DMS 273 treated with DMSO at 0.1 percent for 48 hours (cell line): ENCODE data around the gene HECTD2.
"Not testable (repeated sequence)": the region's sequence is repeated elsewhere in the genome, so short reads cannot be mapped to it uniquely, and the experiment has no call there.

ENCODE experiments used
- DNase-seq: peaks from one replicate; lab custom pipeline; 2025; lab: John Stamatoyannopoulos, UW

Gene HECTD2

DNA sequence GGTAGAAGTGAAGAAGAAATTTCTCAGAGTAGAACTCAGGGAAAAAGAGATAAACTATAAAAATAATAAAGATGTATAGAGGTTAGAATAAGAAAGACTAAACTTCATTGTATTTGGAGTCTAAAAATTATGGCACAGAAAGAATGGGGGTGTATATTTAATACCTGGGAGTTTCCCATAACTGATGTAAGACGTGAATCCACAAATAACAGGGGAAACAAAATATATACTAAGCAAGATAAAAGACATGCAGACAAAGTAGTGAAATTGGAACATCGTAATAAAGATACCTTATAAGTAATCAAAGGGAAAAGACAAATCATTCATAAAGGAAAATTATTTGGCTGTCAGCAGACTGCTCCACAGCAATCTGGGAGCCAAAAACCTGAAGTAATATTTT, 62.8 kb downstream of the HECTD2 start:
- DNase-seq = no peak

DNA sequence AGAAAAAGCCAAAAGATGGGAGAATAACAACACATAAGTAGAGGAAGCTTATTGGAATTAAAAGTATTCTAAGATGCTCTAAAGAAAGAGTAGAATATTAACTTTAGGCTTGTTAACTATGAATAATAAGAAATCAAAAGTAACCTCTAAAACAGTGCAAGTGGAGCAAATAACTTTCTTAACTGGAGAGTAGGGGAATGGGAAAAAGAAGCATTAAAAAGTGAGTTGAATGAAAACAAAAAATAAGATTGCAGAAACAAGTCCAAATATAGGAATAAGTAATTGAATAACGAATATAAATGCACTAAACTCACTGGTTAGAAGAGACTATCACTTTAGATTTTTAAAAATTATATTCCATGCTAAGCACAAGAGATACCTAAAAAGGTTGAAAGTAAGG, 63.9 kb downstream of the HECTD2 start:
- DNase-seq = no peak

DNA sequence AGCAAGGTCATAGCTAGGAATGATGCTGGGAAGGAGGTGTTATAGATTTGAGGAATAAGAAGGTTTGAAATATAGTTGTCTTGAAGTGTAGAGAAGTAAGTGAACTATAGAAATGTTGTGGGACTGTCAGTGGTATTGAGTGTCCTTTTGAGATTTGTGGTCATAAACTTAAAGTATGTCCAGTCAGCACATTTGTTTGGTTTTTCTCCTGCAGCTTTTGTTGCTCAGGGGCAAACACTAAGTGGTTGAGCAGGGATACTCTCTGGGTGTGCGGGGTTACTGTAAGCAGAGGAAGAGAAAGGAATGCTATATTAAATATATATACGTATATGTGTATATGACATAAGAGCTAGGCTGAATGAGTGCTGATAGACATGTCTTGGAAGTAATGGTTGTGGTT, 67.1 kb downstream of the HECTD2 start:
- no peak for DNase-seq

DNA sequence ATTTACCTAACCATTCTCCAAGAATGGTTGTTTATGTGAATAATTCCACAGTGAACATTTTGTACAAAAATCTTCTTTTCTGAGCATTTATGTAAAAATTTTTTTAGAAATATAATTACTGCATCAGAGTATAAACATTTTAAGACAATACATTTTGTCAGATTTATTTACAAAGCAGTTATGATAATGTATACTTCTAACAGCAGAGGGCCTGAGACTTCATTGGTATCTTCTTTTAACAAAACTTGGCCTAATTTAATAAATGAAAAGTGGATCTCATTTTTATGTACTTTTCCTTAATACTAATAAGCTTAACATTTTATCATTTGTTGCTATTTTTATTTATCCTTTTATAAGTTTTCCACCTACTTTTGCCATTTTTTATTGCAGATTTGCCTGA, 69.4 kb downstream of the HECTD2 start:
- DNase-seq = no peak

DNA sequence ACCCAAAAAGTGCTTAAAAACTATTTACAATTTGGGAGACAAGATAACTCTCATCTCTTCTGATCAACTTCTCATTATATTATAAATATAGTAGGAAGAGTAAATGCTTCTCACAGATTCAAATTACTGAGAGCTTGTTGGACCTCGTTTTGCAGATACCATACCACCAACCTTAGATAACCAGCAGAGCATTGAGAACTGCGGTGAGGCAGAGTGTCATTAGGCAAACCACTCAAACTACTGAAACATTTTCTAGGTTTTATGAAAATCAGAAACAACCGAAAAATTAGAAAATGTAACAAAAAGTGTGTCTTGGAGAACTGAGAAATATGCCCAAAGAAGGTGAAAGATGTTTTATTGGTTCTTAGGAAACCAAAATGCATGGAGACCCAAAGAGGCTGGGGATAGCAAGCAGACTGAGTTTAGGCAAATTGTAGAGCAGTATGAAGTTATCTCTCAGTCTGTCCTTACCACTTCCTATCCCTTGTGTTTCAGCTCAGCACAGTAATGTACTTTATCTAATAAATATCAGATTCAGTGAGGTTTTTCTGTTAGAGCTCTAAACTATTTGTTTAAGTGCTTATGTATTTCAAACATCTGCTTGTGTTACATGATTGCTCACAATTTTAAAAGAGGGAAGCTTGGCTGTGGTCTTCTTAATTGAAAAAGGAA, 77.9 kb downstream of the HECTD2 start:
- no peak for DNase-seq

DNA sequence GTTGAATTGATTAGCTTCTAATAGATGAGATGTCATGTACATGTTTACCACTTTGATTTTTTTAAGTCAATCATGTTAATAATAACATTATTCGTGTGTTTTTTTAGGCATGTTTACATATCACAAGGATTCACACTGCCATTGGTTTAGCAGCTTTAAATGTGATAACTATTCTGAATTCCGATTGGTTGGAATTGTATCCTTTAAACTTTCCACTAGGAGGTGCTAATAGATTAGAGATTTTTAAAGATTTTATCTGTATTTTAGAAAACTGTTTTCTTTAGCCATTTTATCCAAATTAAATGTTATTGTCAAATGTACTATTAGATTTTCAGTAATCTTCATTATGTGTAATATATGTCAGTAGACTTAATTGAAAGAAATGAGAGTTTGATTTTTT, 83.2 kb downstream of the HECTD2 start:
- DNase-seq = no peak

DNA sequence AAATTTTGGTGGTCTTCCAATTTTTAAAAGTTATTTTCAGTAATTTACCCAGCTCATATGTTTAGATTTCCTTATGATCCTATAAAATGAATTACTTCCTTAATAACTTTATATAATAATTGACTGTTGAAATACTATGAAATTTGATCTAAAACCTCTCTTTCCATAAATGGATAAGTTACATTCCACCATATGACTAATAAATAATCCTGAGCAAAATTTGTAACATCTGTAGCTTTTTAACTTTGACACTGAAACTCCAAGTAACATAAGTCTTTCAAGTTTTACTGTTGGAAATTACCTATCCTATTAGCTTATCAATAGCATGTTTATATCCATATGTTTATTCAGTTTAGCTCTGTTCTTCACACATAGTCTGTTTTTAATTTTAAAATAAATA, 85.3 kb downstream of the HECTD2 start:
- DNase-seq = no peak

DNA sequence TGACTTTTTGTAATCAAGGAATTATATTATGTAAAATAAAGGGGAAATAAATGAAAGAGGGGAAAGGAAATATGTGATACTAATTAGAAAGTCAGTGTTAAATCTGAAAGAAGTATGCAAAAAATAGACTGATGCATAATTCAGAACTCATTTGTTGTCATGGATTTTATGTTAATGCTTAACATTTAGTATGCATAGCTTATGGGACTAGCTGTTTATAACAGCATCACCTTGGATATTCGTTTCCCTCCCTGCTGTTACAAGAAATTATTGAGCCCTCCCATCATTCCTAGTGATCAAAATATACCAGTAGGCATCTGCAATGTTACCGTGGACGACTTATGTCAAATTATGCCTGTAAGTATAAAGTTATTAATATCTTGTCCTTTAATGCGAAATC, 85.9 kb downstream of the HECTD2 start:
- no peak for DNase-seq

DNA sequence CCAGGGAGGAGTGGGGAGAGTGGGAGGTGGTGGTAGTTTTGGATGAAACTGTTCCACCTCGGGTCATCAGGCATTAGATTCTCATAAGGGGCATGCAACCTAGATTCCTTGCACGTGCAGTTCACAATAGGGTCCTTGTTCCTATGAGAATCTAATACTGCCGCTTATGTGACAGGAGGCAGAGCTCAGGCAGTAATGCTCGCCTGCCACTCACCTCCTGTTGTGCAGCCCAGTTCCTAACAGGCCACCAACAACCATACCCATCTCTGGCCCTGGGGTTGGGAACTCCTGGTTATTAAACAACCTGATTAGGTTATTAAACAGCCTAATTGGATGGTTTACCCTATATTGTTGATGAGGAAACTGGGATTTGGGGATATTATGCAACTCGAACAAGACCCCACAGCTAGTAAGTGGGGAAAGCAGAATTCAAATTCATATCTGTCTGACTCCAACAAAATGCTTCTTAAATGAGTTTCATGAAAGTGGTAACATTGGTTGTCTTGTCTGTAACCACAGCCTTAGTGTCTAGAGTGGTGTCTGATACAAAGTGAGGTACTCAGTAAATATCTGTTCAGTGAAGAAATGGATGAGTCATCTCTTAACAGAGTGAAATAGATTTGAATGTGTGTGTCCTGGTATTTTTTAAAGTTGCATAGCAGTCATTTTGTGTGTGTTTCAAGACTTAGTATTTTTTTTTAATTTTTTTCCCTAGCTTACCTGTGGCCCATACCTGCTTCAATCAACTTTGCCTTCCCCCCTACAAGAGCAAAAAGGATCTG, 101.6 kb downstream of the HECTD2 start:
- no peak for DNase-seq

DNA sequence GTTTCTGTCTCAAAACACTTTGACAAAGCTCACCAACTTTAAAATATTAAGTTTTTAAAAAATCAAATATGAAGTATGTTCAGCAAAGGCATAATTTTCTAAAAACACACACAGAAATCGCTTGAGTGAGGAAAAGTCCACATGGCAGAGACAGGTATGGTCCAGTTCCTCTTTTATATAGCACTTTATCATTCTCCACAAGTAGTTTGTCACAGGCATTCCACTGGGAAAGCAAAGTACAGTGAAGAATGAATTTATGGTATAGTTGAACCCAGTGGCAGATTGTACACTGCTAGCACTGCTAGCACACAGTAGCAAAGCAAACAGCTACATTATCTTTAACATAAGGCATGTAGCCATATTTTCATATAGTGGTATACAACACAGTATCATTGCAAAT, 102.3 kb downstream of the HECTD2 start:
- no peak for DNase-seq

DNA sequence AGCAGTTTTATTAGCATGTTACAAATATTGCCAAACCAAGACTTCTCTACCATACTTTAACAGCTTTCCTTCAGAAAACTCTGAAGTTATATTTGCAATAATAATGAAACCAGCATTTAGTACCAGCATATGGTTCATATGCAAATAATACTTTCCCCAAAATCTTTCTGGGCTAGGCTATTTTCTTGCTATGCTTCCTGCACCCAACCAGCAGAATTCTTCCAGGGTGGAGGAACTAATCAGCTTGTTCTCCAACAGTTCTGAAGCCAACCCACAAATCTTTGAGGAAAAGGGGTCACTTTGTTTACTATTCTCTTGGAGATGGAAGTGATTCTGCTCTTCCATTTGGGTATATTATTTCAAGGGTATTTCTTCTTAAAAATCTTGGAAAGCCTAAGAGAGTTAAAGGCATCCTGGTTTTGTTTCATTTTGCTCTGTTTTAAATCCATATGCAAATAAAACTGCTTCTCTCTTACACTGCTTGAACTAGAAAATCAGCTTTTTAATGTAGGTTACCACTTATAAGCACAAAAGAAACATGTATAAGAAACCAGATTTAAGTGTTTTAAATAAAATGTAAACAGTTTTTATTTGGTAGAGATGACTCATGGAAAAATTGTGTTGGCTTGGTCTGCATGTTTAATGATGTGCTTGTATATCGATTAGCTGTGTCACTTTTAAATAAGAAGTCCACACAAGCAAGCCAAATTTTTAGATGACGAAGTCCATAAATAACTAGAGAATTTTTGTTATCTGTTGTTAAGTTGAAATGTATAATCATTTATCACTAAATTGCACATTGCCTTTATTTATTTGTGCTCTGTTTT, 103.7 kb downstream of the HECTD2 start:
- DNase-seq = no peak

DNA sequence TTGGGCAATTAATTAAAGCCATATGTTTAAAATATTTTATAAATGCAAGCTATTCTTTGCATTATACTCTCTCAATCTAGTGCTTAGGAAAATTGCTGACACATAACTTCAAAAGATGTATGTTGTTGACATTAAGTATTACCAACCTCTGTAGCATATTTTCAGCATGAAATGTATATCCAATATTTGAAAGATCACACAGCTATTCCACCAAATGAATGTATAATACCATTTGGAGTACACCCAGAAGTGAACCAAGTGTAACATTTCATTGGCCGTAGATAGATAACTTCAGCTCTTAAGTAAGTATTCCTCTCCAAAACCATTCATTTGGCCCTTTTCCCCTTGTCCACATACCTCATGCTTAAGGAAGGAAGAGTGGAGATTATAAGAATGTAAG, 104.6 kb downstream of the HECTD2 start:
- DNase-seq = no peak

DNA sequence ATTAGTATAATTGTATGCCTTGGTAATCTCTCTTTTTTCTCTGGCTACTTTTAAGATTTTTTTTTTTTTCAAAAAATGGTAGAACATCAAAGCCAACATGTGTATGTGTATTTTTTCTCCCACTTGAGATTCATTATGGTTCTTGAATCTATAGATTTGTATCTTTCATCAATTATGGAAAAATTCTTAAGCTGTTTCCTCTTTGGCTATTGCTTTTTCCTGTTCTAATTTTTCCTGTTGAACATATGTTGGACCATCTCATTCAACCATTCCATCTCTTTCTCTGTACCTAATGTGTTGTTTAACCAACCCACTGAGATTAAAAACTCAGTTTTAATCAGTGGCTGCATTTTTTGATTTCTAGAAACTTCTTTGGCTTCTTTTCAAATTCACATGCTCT, 107.2 kb downstream of the HECTD2 start:
- DNase-seq = no peak

DNA sequence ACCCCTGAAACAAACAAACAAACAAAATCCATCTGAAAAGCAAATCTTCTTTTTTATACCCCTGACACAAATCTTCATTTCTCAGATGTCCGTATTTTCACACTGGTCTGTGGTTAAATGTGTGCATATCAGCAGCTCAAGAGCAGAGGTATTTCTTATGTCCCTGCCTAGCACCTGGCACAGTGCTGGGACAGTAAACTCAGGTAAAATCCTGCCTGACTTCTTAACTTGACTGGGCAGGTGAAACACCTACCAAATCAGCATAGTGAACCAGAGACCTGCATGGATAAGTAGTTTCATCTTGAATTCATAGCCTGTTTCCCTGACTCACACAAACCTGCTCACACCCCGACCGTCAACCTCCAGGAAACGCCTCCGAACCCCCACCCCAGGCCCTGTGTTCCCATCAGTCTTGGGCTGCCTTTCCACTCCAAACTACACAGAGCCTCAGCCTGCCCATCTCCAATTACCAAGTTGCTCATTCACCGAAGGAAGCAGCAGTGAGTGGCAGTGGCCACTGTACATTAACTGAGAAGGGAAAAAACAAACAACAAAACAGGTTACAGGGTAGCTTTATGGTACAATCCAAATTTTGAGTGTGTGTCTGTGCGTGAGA, 109.9 kb downstream of the HECTD2 start:
- no peak for DNase-seq

DNA sequence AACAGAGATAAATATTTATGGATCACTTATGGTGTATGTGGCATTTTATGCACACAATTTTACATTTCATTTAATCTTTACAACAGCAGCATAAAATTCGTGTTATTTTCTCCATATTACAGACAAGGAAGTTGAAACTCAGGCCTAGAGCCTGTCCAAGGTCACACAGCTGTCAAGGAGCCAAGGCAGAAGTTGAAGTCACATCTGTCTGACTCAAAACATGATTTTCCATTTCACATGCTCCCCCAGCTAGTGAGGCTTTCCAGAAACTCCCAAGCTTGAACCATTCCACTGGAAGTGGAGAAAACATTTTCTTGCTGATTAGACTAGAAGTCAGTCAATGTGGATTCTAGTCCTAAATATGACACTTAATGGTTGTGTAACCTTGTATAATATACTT, 110.5 kb downstream of the HECTD2 start:
- no peak for DNase-seq

DNA sequence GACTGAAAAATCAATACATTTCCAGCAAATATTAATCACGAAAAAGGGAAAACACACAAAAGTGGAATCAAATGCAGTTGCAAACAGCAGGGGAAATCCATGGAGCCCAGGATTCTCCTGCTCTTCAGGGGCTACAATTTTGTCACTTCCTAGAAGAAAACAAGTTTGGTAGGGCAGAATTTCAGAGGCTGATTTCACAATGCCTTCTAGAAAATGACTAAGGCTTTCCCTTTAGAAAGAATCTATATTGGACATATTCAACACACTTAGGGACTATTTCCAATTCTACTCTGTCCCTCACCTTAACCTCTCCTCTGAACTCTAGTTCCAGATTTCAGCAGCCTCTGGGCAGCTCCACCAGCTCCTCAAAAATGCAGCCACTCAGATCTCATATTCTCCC, 111.3 kb downstream of the HECTD2 start:
- no peak for DNase-seq

DNA sequence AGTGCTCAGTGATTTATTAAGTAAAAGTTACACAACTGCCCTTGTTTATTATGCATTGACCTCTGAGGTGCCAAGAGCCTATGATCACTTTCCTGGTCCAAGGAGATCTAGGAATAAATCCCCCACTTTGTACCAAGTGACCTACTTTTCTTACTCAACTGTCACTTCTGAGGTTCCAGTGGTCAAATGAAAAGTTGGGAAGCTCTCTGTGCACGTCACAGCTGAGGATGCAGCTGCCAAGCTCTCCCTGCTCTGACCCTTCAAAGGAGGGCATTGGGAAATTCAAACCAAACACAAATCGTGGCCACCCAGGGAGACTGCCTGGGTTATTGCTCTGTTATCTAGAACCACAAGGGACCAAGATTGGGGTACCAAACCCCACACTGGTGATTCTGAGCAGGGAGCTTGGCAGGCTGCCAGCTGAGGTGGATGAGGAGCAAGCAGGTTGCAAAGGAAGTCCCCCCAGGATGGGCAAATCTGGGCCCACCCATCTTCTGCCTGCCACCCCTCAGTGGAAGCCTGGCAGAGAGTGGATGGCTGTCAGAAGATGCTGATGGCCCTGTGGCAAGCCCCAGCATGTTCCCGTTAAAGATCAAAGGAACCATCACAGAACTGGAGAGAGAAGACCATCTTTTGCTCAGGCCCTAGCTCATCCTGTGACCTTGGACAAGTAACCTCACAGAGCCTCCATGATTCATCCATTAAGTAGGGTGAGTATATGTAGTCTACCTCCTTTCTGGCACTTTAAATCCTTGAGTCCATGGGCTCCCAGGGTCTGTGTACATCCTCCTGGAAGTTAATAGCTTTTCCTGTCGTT, 116.0 kb downstream of the HECTD2 start:
- no peak for DNase-seq

DNA sequence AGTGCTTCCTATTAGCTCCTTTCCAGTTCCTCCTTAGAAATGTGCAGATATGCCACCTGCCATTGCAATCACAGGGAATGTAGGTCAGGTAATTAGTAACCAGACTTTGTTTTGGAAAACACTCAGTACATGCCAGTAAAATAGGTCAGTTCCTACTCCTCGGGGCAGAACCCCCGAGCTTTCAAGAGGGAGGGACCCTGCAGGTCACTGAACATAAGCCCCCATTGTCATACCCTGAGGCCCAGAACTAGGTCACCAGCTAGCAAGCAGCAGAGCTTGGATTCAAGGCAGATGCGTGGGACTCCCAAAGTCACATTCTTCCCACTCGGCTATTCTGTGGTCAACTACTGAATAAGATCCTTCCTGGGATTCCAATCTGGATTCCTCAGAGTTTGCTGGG, 117.9 kb downstream of the HECTD2 start:
- no peak for DNase-seq

DNA sequence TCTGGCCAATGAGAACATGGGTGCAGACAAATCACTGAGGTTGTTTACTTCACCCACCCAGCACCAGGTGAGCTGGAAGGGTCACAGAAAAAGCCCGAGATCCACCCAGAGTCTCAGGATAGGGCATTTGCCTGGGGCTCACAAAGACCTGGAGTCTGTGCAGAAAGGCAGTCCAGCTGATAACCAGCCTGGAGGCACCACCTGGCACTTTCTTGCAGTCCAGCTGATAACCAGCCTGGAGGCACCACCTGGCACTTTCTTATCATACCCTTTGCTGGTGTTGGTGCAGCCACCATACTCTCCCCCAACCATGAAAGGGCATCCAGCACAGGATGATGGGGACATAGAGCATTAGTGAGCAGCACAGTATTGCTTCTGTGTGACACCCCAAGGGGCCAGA, 118.6 kb downstream of the HECTD2 start:
- no peak for DNase-seq

DNA sequence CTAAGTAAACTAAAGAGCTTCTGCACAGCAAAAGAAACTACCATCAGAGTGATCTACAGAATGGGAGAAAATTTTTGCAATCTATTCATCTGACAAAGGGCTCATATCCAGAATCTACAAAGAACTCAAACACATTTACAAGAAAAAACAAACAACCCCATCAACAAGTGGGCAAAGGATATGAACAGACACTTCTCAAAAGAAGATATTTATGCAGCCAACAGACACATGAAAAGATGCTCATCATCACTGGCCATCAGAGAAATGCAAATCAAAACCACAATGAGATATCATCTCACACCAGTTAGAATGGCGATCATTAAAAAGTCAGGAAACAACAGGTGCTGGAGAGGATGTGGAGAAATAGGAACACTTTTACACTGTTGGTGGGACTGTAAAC, 124.6 kb downstream of the HECTD2 start:
- not testable (repeated sequence) for DNase-seq

DNA sequence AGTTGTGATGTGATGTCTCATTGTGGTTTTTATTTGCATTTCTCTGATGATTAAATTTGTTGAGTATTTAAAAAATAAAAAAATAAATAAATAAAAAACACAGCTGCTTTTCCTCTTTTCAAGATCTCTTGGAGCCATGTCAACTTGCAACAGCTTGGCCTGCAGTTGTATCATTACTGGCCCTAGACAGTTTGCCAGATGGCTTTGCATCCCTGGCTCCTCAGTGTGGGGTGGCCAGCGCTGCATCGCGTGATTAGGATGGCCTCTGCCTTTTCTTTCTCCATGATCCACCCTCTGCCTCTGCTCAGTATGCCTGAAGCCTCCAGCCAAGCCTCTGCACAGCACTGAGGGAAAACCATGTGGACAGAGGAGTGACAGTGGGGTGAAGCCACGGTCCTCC, 126.0 kb downstream of the HECTD2 start:
- DNase-seq = peak; percentile 38

DNA sequence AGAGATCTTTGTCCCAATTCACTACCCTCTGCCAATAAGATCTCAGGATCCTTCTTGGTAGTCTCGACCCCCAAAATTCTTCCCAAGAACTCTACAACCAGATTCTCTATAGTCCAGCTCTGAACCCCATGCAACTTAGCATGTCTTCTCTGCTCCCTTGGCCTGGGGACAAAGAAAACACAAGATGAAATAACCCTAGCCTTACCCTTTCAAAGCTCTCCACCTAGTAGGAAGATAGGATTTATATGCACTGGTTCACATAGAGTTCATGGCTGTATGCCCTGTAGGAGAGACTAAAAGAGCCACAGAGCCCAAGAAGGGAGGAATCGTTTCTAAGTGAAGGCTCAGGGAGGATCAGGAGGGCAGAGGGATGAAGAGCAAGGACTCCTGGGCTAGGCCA, 126.6 kb downstream of the HECTD2 start:
- no peak for DNase-seq
